ENCODE results near the gene RAPGEF4. TPM values are rescaled to one million over a fixed set of nuclear protein-coding genes. Genes with fewer than 3 reads are reported as not detected.

The RAPGEF4 gene
- total RNA-seq, 1 experiment from 2014 or later: 0.62 TPM

DNA sequence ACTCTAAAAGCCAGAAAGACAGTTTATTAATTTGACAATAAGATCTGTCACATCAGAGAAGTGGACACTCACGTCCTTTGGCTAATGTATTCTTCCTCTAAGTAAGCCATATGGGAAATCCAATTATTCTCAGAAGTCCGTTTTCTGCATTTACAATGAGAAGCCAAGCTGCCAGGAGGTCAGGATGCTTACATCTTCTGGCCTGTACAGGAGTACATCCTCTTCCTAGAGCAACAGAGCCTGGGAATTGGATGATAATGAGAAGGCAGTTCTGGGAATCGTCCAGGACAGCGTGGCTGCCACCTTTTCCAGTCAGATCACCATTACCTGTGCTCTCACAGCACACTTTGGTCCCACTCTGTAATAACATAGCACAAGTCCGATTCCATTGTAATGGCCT, 5.2 kb downstream of the RAPGEF4 start:
- TF ChIP-seq TCF7L2 (IDR thresholded peaks at IDR 0.05; ENCODE audit: low read depth, low read length) (no peak), SIN3A (IDR thresholded peaks at IDR 0.05; ENCODE audit: borderline replicate concordance, insufficient read depth, low read depth, low read length) (no peak), POLR2AphosphoS5 (IDR thresholded peaks at IDR 0.05; ENCODE audit: low read depth, low read length) (no peak), REST (IDR thresholded peaks at IDR 0.05; ENCODE audit: insufficient read depth in 1 of 2, low read depth in 2 of 2, low read length in 1 of 2) (no peak)
- TF ChIP-seq, protein P1, sequence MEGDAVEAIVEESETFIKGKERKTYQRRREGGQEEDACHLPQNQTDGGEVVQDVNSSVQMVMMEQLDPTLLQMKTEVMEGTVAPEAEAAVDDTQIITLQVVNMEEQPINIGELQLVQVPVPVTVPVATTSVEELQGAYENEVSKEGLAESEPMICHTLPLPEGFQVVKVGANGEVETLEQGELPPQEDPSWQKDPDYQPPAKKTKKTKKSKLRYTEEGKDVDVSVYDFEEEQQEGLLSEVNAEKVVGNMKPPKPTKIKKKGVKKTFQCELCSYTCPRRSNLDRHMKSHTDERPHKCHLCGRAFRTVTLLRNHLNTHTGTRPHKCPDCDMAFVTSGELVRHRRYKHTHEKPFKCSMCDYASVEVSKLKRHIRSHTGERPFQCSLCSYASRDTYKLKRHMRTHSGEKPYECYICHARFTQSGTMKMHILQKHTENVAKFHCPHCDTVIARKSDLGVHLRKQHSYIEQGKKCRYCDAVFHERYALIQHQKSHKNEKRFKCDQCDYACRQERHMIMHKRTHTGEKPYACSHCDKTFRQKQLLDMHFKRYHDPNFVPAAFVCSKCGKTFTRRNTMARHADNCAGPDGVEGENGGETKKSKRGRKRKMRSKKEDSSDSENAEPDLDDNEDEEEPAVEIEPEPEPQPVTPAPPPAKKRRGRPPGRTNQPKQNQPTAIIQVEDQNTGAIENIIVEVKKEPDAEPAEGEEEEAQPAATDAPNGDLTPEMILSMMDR (IDR thresholded peaks at IDR 0.05): no peak
- ATAC-seq (no peak), DNase-seq (ENCODE audit: low read depth, low spot score) (no peak)
- Histone ChIP-seq H3K4me3 (ENCODE audit: low read depth in 2 of 2, low read length in 2 of 2) (no peak overlapping the region), H3K27ac (ENCODE audit: low read length) (no peak overlapping the region), H3K9me3 (ENCODE audit: control insufficient read depth, insufficient read depth, low read depth, low read length) (peaks cover 3% of the 10 kb centered on the region; the same call in 1 of the 2 replicates), H3K4me1 (ENCODE audit: control insufficient read depth, insufficient read depth, low read length) (peaks cover 4% of the 10 kb centered on the region; the same call in 1 of the 2 replicates), H3K27me3 (ENCODE audit: control insufficient read depth, insufficient read depth, low read length) (peaks cover 29% of the 10 kb centered on the region), H3K36me3 (ENCODE audit: control insufficient read depth, insufficient read depth, low read length) (no peaks in the 10 kb centered on the region)
- POLR2A ChIA-PET: no interaction called here
- CTCF ChIA-PET: no interaction called here
- in situ Hi-C loops (cut with HindIII; ENCODE audit: low pct_unique_long_range_greater_than_20kb, low sequenced_read_pairs) (no loop called here), intact Hi-C loops (cut with micrococcal nuclease; ENCODE audit: unreplicated experiment) (no loop called here)
- BruUV-seq (replicated peaks): no TSS peak

GRCh38 chr2:172742931-172743540, 7.4 kb downstream of the RAPGEF4 start:
- ATAC-seq: no peak

More at GRCh38 chr2:172742931-172743540, 7.4 kb downstream of the RAPGEF4 start:
- in situ Hi-C loops (cut with HindIII; ENCODE audit: low pct_unique_long_range_greater_than_20kb, low sequenced_read_pairs): no loop called here
- H3K4me1 ChIP-seq (ENCODE audit: control insufficient read depth, insufficient read depth, low read length): no peaks in the 10 kb centered on the region
- peaks cover 9% of the 10 kb centered on the region for H3K27me3 ChIP-seq (ENCODE audit: control insufficient read depth, insufficient read depth, low read length)
- TF ChIP-seq SIN3A (IDR thresholded peaks at IDR 0.05; ENCODE audit: borderline replicate concordance, insufficient read depth, low read depth, low read length) (no peak), POLR2AphosphoS5 (IDR thresholded peaks at IDR 0.05; ENCODE audit: low read depth, low read length) (no peak), REST (IDR thresholded peaks at IDR 0.05; ENCODE audit: insufficient read depth in 1 of 2, low read depth in 2 of 2, low read length in 1 of 2) (no peak), TCF7L2 (IDR thresholded peaks at IDR 0.05; ENCODE audit: low read depth, low read length) (no peak)
- TF ChIP-seq, protein P1 (IDR thresholded peaks at IDR 0.05): no peak
- no TSS peak for BruUV-seq (replicated peaks)
- DNase-seq (ENCODE audit: low read depth, low spot score): no peak
- peaks cover 3% of the 10 kb centered on the region; the same call in 1 of the 2 replicates for H3K9me3 ChIP-seq (ENCODE audit: control insufficient read depth, insufficient read depth, low read depth, low read length)
- no peak overlapping the region for H3K4me3 ChIP-seq (ENCODE audit: low read depth in 2 of 2, low read length in 2 of 2)
- intact Hi-C loops (cut with micrococcal nuclease; ENCODE audit: unreplicated experiment): no loop called here
- no peaks in the 10 kb centered on the region for H3K36me3 ChIP-seq (ENCODE audit: control insufficient read depth, insufficient read depth, low read length)
- POLR2A ChIA-PET: no interaction called here
- no peak overlapping the region for H3K27ac ChIP-seq (ENCODE audit: low read length)
- CTCF ChIA-PET: no interaction called here

Data from Panc1 (cell line).